AG10803 (cell line): ENCODE data around the gene TIAL1.

Experiments
- DNase-seq: peaks from one replicate; pipeline ENCODE4 v3.0.0; 2010; ENCODE audit warnings: low read depth
- H3K4me3 ChIP-seq: 2 replicates; pipeline ENCODE4 v1.5.1; 2011; ENCODE audit warnings: mild to moderate bottlenecking, low read length, control low read depth
- TF ChIP-seq, protein P1 (sequence below): conservative IDR thresholded peaks from 2 replicates; pipeline ENCODE4 v1.5.1; 2011; ENCODE audit warnings: mild to moderate bottlenecking, low read length, control low read depth, inconsistent platforms

Gene TIAL1

DNA sequence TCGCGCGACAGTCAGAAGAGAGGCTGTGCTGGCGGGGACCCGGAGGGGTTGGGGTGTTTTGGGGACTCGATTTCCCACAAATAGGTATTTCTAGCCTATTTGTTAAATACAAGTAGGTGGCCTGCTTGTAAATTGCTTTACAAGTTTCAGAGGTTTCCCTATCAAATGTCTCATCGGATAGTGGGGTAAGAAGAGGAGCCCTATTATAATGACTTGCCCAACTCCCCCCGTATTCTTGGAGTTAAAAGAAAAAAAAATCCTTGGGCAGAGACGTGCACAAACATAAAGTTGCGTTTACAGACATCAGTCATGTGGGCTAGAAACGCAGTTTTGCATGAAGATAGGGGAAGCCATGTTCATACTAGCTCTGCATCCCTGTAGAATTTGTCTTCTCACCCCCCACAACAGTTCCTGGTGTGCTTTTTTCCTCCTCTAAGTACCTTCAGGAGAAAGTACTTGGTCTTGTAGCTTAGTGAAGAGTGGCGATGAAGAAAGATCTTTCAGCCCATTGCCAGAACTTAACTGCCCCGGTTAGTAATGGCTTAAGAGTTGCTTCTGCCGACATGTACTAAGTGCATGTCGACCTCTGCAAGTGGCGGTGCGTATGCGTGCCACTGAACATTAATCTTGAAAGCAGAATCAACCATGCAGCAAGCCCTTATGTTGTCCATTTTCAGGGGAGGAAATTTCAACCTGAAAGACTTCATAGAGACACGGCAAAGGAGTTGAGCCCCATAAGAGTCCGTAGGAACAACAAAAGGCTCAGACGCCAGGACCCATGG lies 832 bp upstream of the TIAL1 start:
- no peak for DNase-seq
- TF ChIP-seq, protein P1, sequence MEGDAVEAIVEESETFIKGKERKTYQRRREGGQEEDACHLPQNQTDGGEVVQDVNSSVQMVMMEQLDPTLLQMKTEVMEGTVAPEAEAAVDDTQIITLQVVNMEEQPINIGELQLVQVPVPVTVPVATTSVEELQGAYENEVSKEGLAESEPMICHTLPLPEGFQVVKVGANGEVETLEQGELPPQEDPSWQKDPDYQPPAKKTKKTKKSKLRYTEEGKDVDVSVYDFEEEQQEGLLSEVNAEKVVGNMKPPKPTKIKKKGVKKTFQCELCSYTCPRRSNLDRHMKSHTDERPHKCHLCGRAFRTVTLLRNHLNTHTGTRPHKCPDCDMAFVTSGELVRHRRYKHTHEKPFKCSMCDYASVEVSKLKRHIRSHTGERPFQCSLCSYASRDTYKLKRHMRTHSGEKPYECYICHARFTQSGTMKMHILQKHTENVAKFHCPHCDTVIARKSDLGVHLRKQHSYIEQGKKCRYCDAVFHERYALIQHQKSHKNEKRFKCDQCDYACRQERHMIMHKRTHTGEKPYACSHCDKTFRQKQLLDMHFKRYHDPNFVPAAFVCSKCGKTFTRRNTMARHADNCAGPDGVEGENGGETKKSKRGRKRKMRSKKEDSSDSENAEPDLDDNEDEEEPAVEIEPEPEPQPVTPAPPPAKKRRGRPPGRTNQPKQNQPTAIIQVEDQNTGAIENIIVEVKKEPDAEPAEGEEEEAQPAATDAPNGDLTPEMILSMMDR: no peak
- H3K4me3 ChIP-seq: peak overlapping the region; percentile 98

DNA sequence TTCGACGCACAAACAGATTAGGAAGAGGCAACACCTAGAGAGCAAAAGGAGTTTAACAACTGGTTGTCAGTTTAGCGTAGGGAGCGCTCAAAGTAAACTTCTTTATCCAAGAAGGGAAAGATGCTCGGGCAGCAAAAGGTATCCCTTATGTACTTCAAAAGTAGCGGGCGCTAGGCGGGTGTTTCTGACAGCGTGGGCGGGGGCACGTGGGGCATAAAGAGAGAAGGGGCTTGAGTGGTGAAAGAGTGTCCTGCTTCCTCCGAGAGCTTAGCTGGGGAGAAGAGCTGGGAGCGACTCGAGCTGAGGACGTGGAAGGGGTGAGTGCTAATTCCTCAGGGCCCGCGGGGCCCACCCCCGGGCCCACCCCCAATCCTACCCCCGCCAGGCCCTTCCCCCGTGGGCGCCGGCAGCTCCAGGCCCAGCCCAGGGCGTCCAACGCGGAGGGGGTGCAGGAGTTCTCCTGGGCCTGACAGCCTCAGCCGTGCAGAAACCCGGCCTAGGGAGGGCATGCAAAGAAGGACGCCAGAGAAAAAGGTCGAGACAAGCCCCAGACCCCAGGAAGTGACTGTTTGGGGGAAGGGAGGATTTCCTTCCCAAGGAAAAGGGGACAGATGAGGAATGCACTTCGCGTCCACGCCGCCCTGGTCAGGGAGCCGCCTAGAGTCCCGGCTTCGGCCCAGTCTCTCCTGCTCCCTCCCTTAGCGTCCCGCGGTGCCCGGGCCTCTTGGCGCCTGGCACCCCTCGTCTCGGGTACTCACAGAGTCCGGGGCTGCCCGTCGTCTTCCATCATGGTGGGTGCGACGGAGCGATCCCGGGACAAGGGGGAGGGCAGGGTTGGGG lies 868 bp downstream of the TIAL1 start:
- peak; percentile 43 for DNase-seq
- H3K4me3 ChIP-seq: peak overlapping the region; percentile 98
- TF ChIP-seq, protein P1: no peak

DNA sequence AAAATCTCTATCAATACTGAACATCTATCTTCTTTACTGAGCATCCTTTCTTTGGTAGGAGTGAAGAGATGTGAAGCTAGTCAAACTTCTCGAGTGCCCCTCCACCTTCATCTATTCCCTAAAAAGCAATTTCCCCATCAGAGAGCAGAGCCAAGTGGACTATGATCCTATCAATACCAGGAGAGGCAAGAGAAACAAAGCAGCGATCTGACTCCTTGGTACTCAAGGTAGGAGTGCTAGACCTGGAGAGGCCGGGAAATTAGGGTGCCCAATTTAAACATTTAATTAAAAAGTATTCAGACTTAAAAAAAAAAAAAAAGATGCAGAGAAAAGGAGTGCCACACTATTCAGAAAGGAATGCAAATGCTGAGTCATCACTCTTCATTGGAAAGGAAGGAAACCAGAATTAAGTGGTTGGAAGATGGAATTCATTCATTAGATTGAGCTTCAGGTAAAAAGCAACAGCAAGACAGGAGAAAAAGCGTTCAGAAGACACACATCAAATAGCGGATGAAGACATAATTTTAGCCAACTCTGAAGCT lies 1.6 kb downstream of the TIAL1 start:
- peak overlapping the region; percentile 98 for H3K4me3 ChIP-seq
- TF ChIP-seq, protein P1: no peak
- peak; percentile 58 for DNase-seq

DNA sequence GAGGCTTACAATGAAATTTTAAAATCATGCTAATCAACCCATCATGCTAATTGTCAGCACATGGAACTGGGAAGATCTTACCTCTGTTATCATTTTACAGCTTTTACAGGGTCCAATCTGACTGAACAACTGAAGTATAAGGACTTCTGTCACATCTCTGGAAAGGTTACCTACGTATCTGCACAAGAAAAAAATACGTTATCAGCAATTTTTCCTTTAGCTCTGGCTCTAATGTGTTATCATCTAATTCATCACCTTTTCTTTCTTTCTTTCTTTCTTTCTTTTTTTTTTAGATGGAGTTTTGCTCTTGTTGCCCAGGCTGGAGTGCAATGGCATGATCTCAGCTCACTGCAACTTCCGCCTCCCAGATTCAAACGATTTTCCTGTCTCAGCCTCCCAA lies 8.7 kb downstream of the TIAL1 start:
- DNase-seq: no peak
- no peak overlapping the region for H3K4me3 ChIP-seq
- TF ChIP-seq, protein P1: no peak

DNA sequence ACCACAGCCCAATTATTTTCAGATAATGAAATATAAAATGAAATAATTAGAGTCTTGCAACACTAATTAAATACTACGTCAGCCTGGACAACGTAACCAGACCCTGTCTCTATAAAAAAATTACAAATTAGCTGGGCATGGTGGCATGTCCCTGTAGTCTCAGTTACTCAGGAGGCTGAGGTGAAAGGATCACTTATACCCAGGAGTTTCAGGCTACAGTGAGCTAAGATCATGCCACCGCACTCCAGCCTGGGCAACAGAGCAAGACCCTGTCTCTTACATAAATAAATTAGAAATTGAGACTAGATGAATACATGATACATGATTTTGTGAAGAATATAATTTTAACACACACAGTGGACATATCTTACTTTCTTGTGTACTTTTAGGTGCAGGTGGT lies 18.4 kb downstream of the TIAL1 start:
- TF ChIP-seq, protein P1: no peak
- no peak for DNase-seq
- H3K4me3 ChIP-seq: no peak overlapping the region

DNA sequence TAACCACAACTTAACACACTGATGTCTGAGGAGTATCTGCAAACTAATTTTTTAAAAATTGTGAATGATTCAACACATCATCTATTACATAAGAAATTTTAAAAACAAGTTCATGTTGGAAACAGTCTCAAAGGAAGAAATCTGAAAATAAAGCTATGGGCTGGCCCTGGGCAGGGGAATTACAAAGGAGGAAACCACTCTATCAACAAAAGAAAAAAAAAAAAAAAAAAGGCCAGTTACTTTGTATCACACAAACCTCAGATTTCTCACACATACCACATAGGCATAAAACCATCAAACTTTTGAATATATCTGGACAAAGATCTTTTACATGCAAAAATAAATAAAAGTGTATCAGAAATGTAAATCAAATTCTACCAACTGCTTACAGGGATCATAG lies 20.8 kb downstream of the TIAL1 start:
- TF ChIP-seq, protein P1: no peak
- no peak for DNase-seq
- H3K4me3 ChIP-seq: no peak overlapping the region

DNA sequence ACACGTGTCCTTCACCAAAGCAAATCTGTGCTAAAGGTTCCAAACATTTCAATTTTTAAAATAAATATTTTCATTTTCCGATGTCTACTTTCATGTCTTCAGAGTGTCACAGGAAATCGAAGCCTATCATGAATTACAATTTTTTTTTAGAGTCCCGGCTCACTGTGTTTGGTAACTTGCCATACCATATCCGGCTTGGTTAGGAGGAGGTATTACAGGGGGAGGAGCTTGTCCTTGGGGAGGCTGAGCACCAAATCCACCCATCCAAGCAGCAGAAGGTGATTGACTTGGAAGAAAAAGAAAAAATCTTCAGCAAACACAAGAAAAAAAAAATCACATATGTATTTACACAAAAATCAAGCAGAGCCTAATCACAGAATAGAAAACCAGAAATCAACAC lies 21.3 kb downstream of the TIAL1 start:
- TF ChIP-seq, protein P1: no peak
- DNase-seq: peak; percentile 31
- H3K4me3 ChIP-seq: no peak overlapping the region
